Adrenal gland (tissue), 12 donors: ENCODE results near the gene TAAR6. TPM values are rescaled to one million over a fixed set of nuclear protein-coding genes. Genes with fewer than 3 reads are reported as not detected.

Experiments
- DNase-seq, 7 donors: peaks; one replicate each; pipeline ENCODE4 v3.0.0-alpha.2; 2019 to 2020
- H3K27ac ChIP-seq, 5 donors: fragments of 200-600 bp; sonication (generic) in 4 of 5; 1 replicate in 3 of 5; 2 replicates in 2 of 5; pipeline versions ENCODE4 v1.5.1 to v1.8.0; 2016 to 2020; ENCODE audit warnings: mild to moderate bottlenecking in 1 of 5
- H3K27me3 ChIP-seq: fragments of 200-600 bp; 2 replicates; pipeline ENCODE4 v1.8.0; 2021
- H3K36me3 ChIP-seq, 2 donors: fragments of 200-600 bp; replicated peaks in 1 of 2; 1 replicate in 1 of 2; 2 replicates in 1 of 2; pipeline versions ENCODE4 v1.5.1 to v1.8.0; 2018 to 2022
- H3K4me1 ChIP-seq, 2 donors: fragments of 200-600 bp; replicated peaks in 1 of 2; 1 replicate in 1 of 2; 2 replicates in 1 of 2; pipeline versions ENCODE4 v1.5.1 to v1.8.0; 2018 to 2021
- H3K4me3 ChIP-seq, 4 donors: fragments of 200-600 bp; sonication (generic) in 3 of 4; one replicate each; pipeline ENCODE4 v1.5.1; 2016 to 2018
- H3K9me3 ChIP-seq, 3 donors: fragments of 200-600 bp; sonication (generic) in 1 of 3; replicated peaks in 1 of 3; 1 replicate in 2 of 3; 2 replicates in 1 of 3; pipeline versions ENCODE4 v1.5.1 to v1.8.0; 2016 to 2021
- POLR2A ChIP-seq, 2 donors: fragments of 450-650 bp; IDR thresholded peaks; one replicate each; pipeline ENCODE4 v1.6.1; 2017; ENCODE audit warnings: antibody characterized with exemption in 2 of 2, mild to moderate bottlenecking in 2 of 2, moderate library complexity in 1 of 2
- WGBS, 4 donors: extraction: QIAGEN DNeasy Blood & Tissue Kit in 2 of 4; methylation state at CpG; one replicate each; pipeline versions ENCODE4 v1.1.5 to v1.1.7; 2013 to 2017; 5-methylcytosine and 5-hydroxymethylcytosine counted together
- intact Hi-C, 2 donors: fragments of 100-400 bp; cut with DNase I; formaldehyde crosslinking; loops; one replicate each; pipeline versions ENCODE4 v1.14.1 to v1.15.0; 2022 to 2023
- polyA plus RNA-seq, 3 donors: library from polyadenylated mRNA; stranded (reverse); fragments of 200-250 nt in 2 of 3; fragments of 350-450 nt in 1 of 3; fragmentation: Illumina TruSeq in 1 of 3; extraction: RNeasy Lipid Tissue Mini Kit (QIAGEN cat#74804) in 1 of 3; gene quantifications; one replicate each; pipeline ENCODE4 v1.2.3, GENCODE V29; 2013 to 2014
- total RNA-seq, 9 donors: library from RNA; depleted of rRNA in 4 of 9; stranded (reverse); fragments of >200 nt in 4 of 9; fragments of 120-200 nt in 1 of 9; fragmentation: NEBNext Ultra II Directional in 1 of 9; extraction: Animal tissue kit (Norgen Biotek cat#: 25700) in 1 of 9; gene quantifications; one replicate each; pipeline versions ENCODE4 v1.1.0 to v1.2.4, GENCODE V29; 2013 to 2023
- TF ChIP-seq, protein P1 (sequence below), 6 experiments: fragments of 450-650 bp in 4 of 6; fragments of 200-600 bp in 2 of 6; sonication (generic) in 1 of 6; IDR thresholded peaks; 1 replicate in 5 of 6; 2 replicates in 1 of 6; pipeline versions ENCODE4 v1.5.1 to v1.8.0; 2016 to 2021; ENCODE audit warnings: antibody characterized with exemption in 6 of 6, mild to moderate bottlenecking in 2 of 6, moderate library complexity in 1 of 6
- donor health status: healthy with polysubstance abuse.
- donor health status: Bipolar disorder and iron deficiency.
- donor health status: DM: yes; HTN: yes; CAD: no.
- donor health status: DM: no; HTN: no; CAD: no.
- donor health status: DM: no; HTN: no; CAD: no.
- donor health status: DM: yes; HTN: yes; CAD: no.

The TAAR6 gene
- total and polyA plus RNA-seq, 12 donors: not detected

GRCh38 chr6:132569170-132569569, 952 bp upstream of the TAAR6 start:
- Histone ChIP-seq H3K4me3 (no peak overlapping the region), H3K9me3 (no peaks in the 10 kb centered on the region), H3K36me3 (no peaks in the 10 kb centered on the region), H3K4me1 (no peaks in the 10 kb centered on the region), H3K27me3 (peaks cover 14% of the 10 kb centered on the region), H3K27ac (no peak overlapping the region)
- WGBS, 4 donors: 37 to 50% (median 43%) methylated on average over 4 of the region's 4 CpGs
- no peak for TF ChIP-seq POLR2A (IDR thresholded peaks at IDR 0.05)
- TF ChIP-seq, protein P1, sequence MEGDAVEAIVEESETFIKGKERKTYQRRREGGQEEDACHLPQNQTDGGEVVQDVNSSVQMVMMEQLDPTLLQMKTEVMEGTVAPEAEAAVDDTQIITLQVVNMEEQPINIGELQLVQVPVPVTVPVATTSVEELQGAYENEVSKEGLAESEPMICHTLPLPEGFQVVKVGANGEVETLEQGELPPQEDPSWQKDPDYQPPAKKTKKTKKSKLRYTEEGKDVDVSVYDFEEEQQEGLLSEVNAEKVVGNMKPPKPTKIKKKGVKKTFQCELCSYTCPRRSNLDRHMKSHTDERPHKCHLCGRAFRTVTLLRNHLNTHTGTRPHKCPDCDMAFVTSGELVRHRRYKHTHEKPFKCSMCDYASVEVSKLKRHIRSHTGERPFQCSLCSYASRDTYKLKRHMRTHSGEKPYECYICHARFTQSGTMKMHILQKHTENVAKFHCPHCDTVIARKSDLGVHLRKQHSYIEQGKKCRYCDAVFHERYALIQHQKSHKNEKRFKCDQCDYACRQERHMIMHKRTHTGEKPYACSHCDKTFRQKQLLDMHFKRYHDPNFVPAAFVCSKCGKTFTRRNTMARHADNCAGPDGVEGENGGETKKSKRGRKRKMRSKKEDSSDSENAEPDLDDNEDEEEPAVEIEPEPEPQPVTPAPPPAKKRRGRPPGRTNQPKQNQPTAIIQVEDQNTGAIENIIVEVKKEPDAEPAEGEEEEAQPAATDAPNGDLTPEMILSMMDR (IDR thresholded peaks at IDR 0.05): no peak
- intact Hi-C loops: no loop called here
- no peak for DNase-seq

GRCh38 chr6:132571774-132572173, 1.7 kb downstream of the TAAR6 start:
- DNase-seq: no peak
- Histone ChIP-seq H3K4me3 (no peak overlapping the region), H3K9me3 (no peaks in the 10 kb centered on the region), H3K4me1 (no peaks in the 10 kb centered on the region), H3K27ac (no peak overlapping the region), H3K27me3 (peaks cover 14% of the 10 kb centered on the region), H3K36me3 (no peaks in the 10 kb centered on the region)
- intact Hi-C loops: no loop called here
- TF ChIP-seq POLR2A (IDR thresholded peaks at IDR 0.05): no peak
- TF ChIP-seq, protein P1 (IDR thresholded peaks at IDR 0.05): no peak

DNA sequence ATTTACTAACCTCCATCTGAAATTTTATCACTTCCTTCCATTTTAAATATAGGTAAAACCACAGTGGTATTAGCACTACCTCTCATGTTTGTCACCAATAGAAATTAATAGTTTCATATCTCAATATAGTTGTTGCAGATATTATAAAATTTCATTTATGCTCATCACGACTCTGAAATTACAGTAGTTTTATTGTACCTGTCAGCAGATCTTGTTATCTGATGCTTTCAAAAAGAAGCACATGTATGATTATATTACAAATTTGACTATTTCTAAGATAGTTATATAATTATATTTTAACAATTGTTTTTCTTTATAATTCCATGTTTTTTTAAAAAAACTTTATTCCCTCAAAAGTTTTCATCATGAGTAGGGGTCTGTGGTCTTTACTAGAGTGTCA, 14.6 kb downstream of the TAAR6 start:
- H3K27ac ChIP-seq: no peak overlapping the region
- DNase-seq: no peak
- H3K4me1 ChIP-seq: no peaks in the 10 kb centered on the region
- H3K36me3 ChIP-seq: no peaks in the 10 kb centered on the region
- intact Hi-C loops: no loop called here
- no peak overlapping the region for H3K4me3 ChIP-seq
- no peaks in the 10 kb centered on the region for H3K27me3 ChIP-seq
- no peaks in the 10 kb centered on the region for H3K9me3 ChIP-seq
- WGBS, 4 donors: 58 to 76% (median 70%) methylated on average over 1 of the region's 1 CpG
- no peak for TF ChIP-seq POLR2A (IDR thresholded peaks at IDR 0.05)
- TF ChIP-seq, protein P1 (IDR thresholded peaks at IDR 0.05): no peak

- no peaks in the 10 kb centered on the region for H3K4me1 ChIP-seq
- 41 to 55% (median 52%) methylated on average over 2 of the region's 2 CpGs for WGBS, 4 donors
- H3K4me3 ChIP-seq: no peak overlapping the region
- no peaks in the 10 kb centered on the region for H3K27me3 ChIP-seq
- peak in 1 of 7 donors; percentile 14 for DNase-seq
- H3K27ac ChIP-seq: no peak overlapping the region
- H3K9me3 ChIP-seq: no peaks in the 10 kb centered on the region
- TF ChIP-seq, protein P1 (IDR thresholded peaks at IDR 0.05): no peak
- TF ChIP-seq POLR2A (IDR thresholded peaks at IDR 0.05): no peak
- no peaks in the 10 kb centered on the region for H3K36me3 ChIP-seq
- intact Hi-C loops: no loop called here
These were observed 17.3 kb downstream of the TAAR6 start for GRCh38 chr6:132587424-132587823.
